KMS-11 (cell line): Measurements from ENCODE around the gene TAOK1.

Source experiments
- H2AFZ ChIP-seq: fragments of 200-600 bp; sonication (generic); 2 replicates; pipeline ENCODE4 v1.6.1; 2016; ENCODE audit warnings: antibody characterized with exemption, mixed run types, low read depth
- H3K27ac ChIP-seq: fragments of 200-600 bp; sonication (generic); 2 replicates; pipeline ENCODE4 v1.6.1; 2016; ENCODE audit warnings: mild to moderate bottlenecking, mixed run types
- H3K27me3 ChIP-seq: fragments of 200-600 bp; sonication (generic); 2 replicates; pipeline ENCODE4 v1.6.1; 2017; ENCODE audit warnings: mild to moderate bottlenecking, low read depth, mixed run types, moderate library complexity; ENCODE audit not compliant: insufficient read depth
- H3K36me3 ChIP-seq: fragments of 200-600 bp; sonication (generic); 2 replicates; pipeline ENCODE4 v1.6.1; 2017; ENCODE audit warnings: mild to moderate bottlenecking, mixed run types; ENCODE audit not compliant: insufficient read depth
- H3K4me1 ChIP-seq: fragments of 200-600 bp; sonication (generic); 2 replicates; pipeline ENCODE4 v1.6.1; 2016; ENCODE audit warnings: mild to moderate bottlenecking, low read depth, mixed run types; ENCODE audit not compliant: poor library complexity, severe bottlenecking
- H3K4me2 ChIP-seq: fragments of 200-600 bp; sonication (generic); 2 replicates; pipeline ENCODE4 v1.7.0; 2016; ENCODE audit warnings: mild to moderate bottlenecking, mixed run types
- H3K4me3 ChIP-seq: fragments of 200-600 bp; sonication (generic); IDR thresholded peaks from 2 replicates; pipeline ENCODE4 v1.6.1; 2017; ENCODE audit warnings: low read depth, low read length, mixed read lengths; ENCODE audit not compliant: insufficient read depth
- H3K79me2 ChIP-seq: fragments of 200-600 bp; sonication (generic); 2 replicates; pipeline ENCODE4 v1.6.1; 2016; ENCODE audit warnings: low read depth, mixed run types; ENCODE audit not compliant: insufficient read depth
- H3K9ac ChIP-seq: fragments of 200-600 bp; sonication (generic); 2 replicates; pipeline ENCODE4 v1.6.1; 2016; ENCODE audit warnings: mild to moderate bottlenecking, mixed run types
- H4K20me1 ChIP-seq: fragments of 200-600 bp; sonication (generic); 2 replicates; pipeline ENCODE4 v1.6.1; 2016; ENCODE audit warnings: mild to moderate bottlenecking, mixed run types; ENCODE audit not compliant: insufficient read depth
- CTCF ChIP-seq: fragments of 200-600 bp; sonication (generic); conservative IDR thresholded peaks from 2 replicates; pipeline ENCODE4 v1.6.1; 2017; ENCODE audit warnings: low read depth, mild to moderate bottlenecking, antibody characterized with exemption, low read length, moderate library complexity, mixed read lengths

TAOK1 gene

GRCh38 chr17:29399634-29400033, 9.5 kb downstream of the TAOK1 start:
- TF ChIP-seq CTCF: no peak
- H4K20me1 ChIP-seq: peaks cover 15% of the 10 kb centered on the region; the same call in 1 of the 2 replicates
- H3K4me1 ChIP-seq: no peaks in the 10 kb centered on the region
- no peak overlapping the region for H2AFZ ChIP-seq
- H3K79me2 ChIP-seq: peaks cover 84% of the 10 kb centered on the region
- H3K4me2 ChIP-seq: no peak overlapping the region
- no peaks in the 10 kb centered on the region; the same call in 1 of the 2 replicates for H3K36me3 ChIP-seq
- no peak overlapping the region for H3K27ac ChIP-seq
- no peaks in the 10 kb centered on the region for H3K27me3 ChIP-seq
- no peak overlapping the region for H3K4me3 ChIP-seq
- H3K9ac ChIP-seq: no peak overlapping the region

DNA sequence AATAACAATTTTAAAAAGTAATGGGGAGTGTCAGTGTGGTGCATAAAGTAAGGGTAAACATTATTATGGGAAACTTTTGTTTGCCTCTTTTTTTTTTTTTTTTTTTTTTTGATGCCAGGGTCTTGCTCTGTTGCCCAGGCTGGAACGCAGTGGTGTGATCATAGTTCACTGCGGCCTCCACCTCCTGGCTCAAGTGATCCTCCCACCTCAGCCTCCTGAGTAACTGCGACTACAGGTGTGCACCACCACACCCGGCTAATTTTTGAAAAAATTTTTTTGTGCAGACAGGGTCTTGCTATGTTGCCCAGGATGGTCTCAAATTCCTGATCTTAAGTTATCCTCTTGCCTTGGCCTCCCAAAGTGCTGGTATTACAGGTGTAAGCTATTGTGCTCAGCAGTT, 10.7 kb downstream of the TAOK1 start:
- H4K20me1 ChIP-seq: 0 out of 2 replicates have a peak, but pooled peaks cover 9% of the 10 kb centered on the region
- H3K4me3 ChIP-seq: no peak overlapping the region
- H3K27me3 ChIP-seq: no peaks in the 10 kb centered on the region
- H2AFZ ChIP-seq: no peak overlapping the region
- H3K79me2 ChIP-seq: peaks cover 83% of the 10 kb centered on the region; the same call in 1 of the 2 replicates
- no peak overlapping the region for H3K27ac ChIP-seq
- no peaks in the 10 kb centered on the region for H3K4me1 ChIP-seq
- no peak for TF ChIP-seq CTCF
- no peak overlapping the region for H3K9ac ChIP-seq
- no peak overlapping the region for H3K4me2 ChIP-seq
- H3K36me3 ChIP-seq: no peaks in the 10 kb centered on the region; the same call in 1 of the 2 replicates

- no peak for TF ChIP-seq CTCF
- Histone ChIP-seq H3K27me3 (no peaks in the 10 kb centered on the region), H3K79me2 (peaks cover 83% of the 10 kb centered on the region; the same call in 1 of the 2 replicates), H3K27ac (no peak overlapping the region), H3K4me2 (no peak overlapping the region), H3K4me1 (no peaks in the 10 kb centered on the region), H3K4me3 (no peak overlapping the region), H4K20me1 (0 out of 2 replicates have a peak, but pooled peaks cover 9% of the 10 kb centered on the region), H3K9ac (no peak overlapping the region), H2AFZ (no peak overlapping the region), H3K36me3 (no peaks in the 10 kb centered on the region; the same call in 1 of the 2 replicates)
Observed at GRCh38 chr17:29401258-29401657, 11.1 kb downstream of the TAOK1 start.

DNA sequence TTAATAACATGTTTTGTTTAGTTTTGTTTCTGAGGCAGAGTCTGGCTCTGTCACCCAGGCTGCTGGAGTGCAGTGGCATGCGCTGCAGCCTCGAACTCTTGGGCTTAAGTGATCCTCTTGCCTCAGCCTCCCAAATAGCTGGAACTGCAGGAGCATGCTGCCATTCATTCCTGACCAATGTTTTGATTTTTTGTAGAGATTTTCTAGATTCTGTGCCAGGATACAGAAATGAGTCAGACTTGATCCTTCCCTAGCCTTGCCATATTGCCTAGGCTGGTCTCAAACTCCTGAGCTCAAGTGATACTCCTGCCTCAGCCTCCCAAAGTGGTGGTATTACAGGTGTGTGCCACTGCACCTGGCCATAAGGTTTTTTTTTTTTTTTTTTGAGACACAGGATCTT, 17.7 kb downstream of the TAOK1 start:
- Histone ChIP-seq H3K79me2 (peaks cover 77% of the 10 kb centered on the region; the same call in 1 of the 2 replicates), H3K4me3 (no peak overlapping the region), H3K4me2 (no peak overlapping the region), H3K36me3 (no peaks in the 10 kb centered on the region; the same call in 1 of the 2 replicates), H3K9ac (no peak overlapping the region), H3K27me3 (no peaks in the 10 kb centered on the region), H3K27ac (no peak overlapping the region), H4K20me1 (peaks cover 14% of the 10 kb centered on the region; the same call in 1 of the 2 replicates), H2AFZ (no peak overlapping the region), H3K4me1 (peaks cover 5% of the 10 kb centered on the region)
- TF ChIP-seq CTCF: no peak
